Measurements from ENCODE around the gene LRRC4.

DNA sequence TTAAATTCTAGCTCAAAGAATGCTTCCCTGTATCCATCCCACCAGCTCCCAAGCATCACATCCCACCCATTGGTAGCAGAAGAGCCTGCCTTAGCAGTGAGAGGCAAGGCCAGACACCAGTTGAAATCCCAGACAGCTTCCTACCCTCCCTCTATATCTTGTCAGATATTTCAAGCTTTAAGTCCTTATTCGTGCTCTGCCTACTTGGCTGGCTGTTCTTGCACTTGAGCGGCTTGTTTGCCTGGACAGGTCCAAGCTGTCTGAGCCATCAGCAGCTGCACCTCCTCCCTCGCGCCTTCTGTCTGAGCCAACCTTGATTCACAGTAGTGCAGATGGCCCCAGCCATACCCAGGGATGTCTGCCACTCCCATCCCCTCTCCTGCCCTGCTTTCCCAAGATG is 16.4 kb downstream of the LRRC4 start:
- TF ChIP-seq POLR2A (IDR thresholded peaks at IDR 0.05): no peak
- no peak for TF ChIP-seq POLR2AphosphoS5 (IDR thresholded peaks at IDR 0.05)
- TF ChIP-seq, protein P1, sequence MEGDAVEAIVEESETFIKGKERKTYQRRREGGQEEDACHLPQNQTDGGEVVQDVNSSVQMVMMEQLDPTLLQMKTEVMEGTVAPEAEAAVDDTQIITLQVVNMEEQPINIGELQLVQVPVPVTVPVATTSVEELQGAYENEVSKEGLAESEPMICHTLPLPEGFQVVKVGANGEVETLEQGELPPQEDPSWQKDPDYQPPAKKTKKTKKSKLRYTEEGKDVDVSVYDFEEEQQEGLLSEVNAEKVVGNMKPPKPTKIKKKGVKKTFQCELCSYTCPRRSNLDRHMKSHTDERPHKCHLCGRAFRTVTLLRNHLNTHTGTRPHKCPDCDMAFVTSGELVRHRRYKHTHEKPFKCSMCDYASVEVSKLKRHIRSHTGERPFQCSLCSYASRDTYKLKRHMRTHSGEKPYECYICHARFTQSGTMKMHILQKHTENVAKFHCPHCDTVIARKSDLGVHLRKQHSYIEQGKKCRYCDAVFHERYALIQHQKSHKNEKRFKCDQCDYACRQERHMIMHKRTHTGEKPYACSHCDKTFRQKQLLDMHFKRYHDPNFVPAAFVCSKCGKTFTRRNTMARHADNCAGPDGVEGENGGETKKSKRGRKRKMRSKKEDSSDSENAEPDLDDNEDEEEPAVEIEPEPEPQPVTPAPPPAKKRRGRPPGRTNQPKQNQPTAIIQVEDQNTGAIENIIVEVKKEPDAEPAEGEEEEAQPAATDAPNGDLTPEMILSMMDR (IDR thresholded peaks at IDR 0.05): no peak

Data from prostate gland (tissue), 2 donors.